Measurements from ENCODE around the gene COQ10B.

DNA sequence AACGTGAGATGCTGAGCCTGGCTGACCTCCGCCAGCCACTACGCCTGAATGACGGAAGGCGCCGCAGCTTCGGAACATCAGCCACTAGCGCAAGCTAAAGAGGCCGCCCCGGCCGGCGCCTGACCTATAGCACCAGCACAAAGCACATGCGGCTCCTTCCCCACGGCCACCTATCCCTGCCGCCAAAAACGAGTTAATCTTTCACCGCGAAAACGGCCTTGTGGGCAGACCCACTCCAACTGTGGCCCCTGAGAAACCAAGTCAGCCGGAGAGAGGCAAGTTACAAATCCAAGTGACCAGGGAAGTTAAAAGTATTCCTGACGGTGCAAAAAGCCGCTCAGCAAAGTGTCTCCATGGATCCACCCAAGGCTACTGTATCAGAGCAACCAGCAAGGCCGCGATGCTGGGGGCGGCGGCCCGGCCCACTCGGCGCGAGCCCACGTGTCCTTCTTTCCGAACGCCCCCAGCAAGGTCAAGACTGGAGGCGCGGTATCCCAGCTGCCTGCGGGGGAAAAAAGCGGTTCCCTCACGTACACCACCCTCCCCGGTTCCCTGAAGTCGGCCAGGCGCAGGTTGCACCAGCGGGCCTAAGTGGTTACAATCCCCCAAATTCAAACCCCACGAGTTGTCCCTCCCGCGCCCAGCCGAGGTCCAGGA lies 45.7 kb downstream of the COQ10B start:
- TF ChIP-seq, protein P1, sequence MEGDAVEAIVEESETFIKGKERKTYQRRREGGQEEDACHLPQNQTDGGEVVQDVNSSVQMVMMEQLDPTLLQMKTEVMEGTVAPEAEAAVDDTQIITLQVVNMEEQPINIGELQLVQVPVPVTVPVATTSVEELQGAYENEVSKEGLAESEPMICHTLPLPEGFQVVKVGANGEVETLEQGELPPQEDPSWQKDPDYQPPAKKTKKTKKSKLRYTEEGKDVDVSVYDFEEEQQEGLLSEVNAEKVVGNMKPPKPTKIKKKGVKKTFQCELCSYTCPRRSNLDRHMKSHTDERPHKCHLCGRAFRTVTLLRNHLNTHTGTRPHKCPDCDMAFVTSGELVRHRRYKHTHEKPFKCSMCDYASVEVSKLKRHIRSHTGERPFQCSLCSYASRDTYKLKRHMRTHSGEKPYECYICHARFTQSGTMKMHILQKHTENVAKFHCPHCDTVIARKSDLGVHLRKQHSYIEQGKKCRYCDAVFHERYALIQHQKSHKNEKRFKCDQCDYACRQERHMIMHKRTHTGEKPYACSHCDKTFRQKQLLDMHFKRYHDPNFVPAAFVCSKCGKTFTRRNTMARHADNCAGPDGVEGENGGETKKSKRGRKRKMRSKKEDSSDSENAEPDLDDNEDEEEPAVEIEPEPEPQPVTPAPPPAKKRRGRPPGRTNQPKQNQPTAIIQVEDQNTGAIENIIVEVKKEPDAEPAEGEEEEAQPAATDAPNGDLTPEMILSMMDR (IDR thresholded peaks at IDR 0.05): no peak
- TF ChIP-seq POLR2A (IDR thresholded peaks at IDR 0.05): no peak
